ENCODE measurements around the gene DPP4. TPM values are rescaled to one million over a fixed set of nuclear protein-coding genes. Genes with fewer than 3 reads are reported as not detected.

The DPP4 gene
- polyA plus RNA-seq, 1 donor from 2014 or later, result not detected

- H3K27me3 ChIP-seq (ENCODE audit: insufficient read depth, low read depth, low read length), result no peaks in the 10 kb centered on the region
- no peaks in the 10 kb centered on the region for H4K20me1 ChIP-seq (ENCODE audit: insufficient read depth)
- no peak overlapping the region for H2AFZ ChIP-seq (ENCODE audit: low read depth, low read length)
- no peak overlapping the region for H3K9ac ChIP-seq (ENCODE audit: low read length)
- H3K9me3 ChIP-seq (ENCODE audit: low read length), result no peaks in the 10 kb centered on the region
- no peaks in the 10 kb centered on the region for H3F3A ChIP-seq (ENCODE audit: insufficient read depth, low read length, poor library complexity, severe bottlenecking)
- no peak overlapping the region for H3K4me3 ChIP-seq (ENCODE audit: low read length)
- H3K27ac ChIP-seq (ENCODE audit: low read length), result no peak overlapping the region
- no peaks in the 10 kb centered on the region for H3K36me3 ChIP-seq (ENCODE audit: insufficient read depth, low read length)
- TF ChIP-seq MXI1 (conservative IDR thresholded peaks at IDR 0.05; ENCODE audit: poor library complexity, severe bottlenecking) (no peak), EZH2 (IDR thresholded peaks at IDR 0.05; ENCODE audit: borderline replicate concordance, insufficient read depth, low read length, poor library complexity, severe bottlenecking) (no peak), TAF1 (IDR thresholded peaks at IDR 0.05; ENCODE audit: low read depth) (no peak), SMC3 (conservative IDR thresholded peaks at IDR 0.05; ENCODE audit: poor library complexity) (no peak), POLR2AphosphoS5 (IDR thresholded peaks at IDR 0.05) (no peak), CTCF (IDR thresholded peaks at IDR 0.05; ENCODE audit: poor library complexity, severe bottlenecking) (no peak), RAD21 (conservative IDR thresholded peaks at IDR 0.05) (no peak), EP300 (conservative IDR thresholded peaks at IDR 0.05; ENCODE audit: poor library complexity, severe bottlenecking) (no peak), REST (IDR thresholded peaks at IDR 0.05; ENCODE audit: borderline replicate concordance) (no peak)
- no peak overlapping the region for H3K4me2 ChIP-seq (ENCODE audit: low read length)
- no peaks in the 10 kb centered on the region for H3K79me2 ChIP-seq (replicated peaks; ENCODE audit: insufficient read depth, low read length)
- no peaks in the 10 kb centered on the region for H3K9me2 ChIP-seq (ENCODE audit: insufficient read depth, low read length)
Observed at GRCh38 chr2:162021516-162022058, 52.4 kb downstream of the DPP4 start.

- Histone ChIP-seq H3F3A (ENCODE audit: insufficient read depth, low read length, poor library complexity, severe bottlenecking) (no peaks in the 10 kb centered on the region), H3K79me2 (replicated peaks; ENCODE audit: insufficient read depth, low read length) (no peaks in the 10 kb centered on the region), H3K9me2 (ENCODE audit: insufficient read depth, low read length) (no peaks in the 10 kb centered on the region), H3K4me3 (ENCODE audit: low read length) (no peak overlapping the region), H2AFZ (ENCODE audit: low read depth, low read length) (no peak overlapping the region), H3K9ac (ENCODE audit: low read length) (no peak overlapping the region), H3K27me3 (ENCODE audit: insufficient read depth, low read depth, low read length) (no peaks in the 10 kb centered on the region), H3K36me3 (ENCODE audit: insufficient read depth, low read length) (no peaks in the 10 kb centered on the region), H4K20me1 (ENCODE audit: insufficient read depth) (no peaks in the 10 kb centered on the region), H3K27ac (ENCODE audit: low read length) (no peak overlapping the region), H3K4me2 (ENCODE audit: low read length) (no peak overlapping the region), H3K9me3 (ENCODE audit: low read length) (no peaks in the 10 kb centered on the region)
- TF ChIP-seq EZH2 (IDR thresholded peaks at IDR 0.05; ENCODE audit: borderline replicate concordance, insufficient read depth, low read length, poor library complexity, severe bottlenecking) (no peak), EP300 (conservative IDR thresholded peaks at IDR 0.05; ENCODE audit: poor library complexity, severe bottlenecking) (no peak), CTCF (IDR thresholded peaks at IDR 0.05; ENCODE audit: poor library complexity, severe bottlenecking) (no peak), POLR2AphosphoS5 (IDR thresholded peaks at IDR 0.05) (no peak), REST (IDR thresholded peaks at IDR 0.05; ENCODE audit: borderline replicate concordance) (no peak), MXI1 (conservative IDR thresholded peaks at IDR 0.05; ENCODE audit: poor library complexity, severe bottlenecking) (no peak)
Observed at GRCh38 chr2:162018530-162018929, 55.5 kb downstream of the DPP4 start.

All from neural cell (in vitro differentiated cells).